ENCODE measurements around the gene HK1. TPM values are rescaled to one million over a fixed set of nuclear protein-coding genes. Genes with fewer than 3 reads are reported as not detected.

HK1 gene
- total RNA-seq, 1 experiment from 2014 or later = 41.4 TPM

DNA sequence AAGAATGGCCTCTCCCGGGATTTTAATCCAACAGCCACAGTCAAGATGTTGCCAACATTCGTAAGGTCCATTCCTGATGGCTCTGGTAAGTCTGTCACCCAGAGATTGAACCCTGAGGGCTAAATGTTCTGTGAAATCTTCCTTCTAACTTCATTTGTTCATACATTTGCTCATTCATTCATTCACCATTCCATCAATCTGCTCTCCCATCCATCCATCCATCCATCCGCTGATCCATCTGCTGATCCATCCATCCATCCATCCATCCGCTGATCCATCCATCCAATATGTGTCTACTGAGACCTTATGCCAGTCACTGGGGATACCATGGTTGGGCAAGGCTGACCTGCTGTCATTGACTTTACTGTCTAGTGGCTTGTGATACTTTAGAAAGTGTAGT, 65.6 kb downstream of the HK1 start:
- no peak for DNase-seq (ENCODE audit: extremely low read depth, low read depth)

DNA sequence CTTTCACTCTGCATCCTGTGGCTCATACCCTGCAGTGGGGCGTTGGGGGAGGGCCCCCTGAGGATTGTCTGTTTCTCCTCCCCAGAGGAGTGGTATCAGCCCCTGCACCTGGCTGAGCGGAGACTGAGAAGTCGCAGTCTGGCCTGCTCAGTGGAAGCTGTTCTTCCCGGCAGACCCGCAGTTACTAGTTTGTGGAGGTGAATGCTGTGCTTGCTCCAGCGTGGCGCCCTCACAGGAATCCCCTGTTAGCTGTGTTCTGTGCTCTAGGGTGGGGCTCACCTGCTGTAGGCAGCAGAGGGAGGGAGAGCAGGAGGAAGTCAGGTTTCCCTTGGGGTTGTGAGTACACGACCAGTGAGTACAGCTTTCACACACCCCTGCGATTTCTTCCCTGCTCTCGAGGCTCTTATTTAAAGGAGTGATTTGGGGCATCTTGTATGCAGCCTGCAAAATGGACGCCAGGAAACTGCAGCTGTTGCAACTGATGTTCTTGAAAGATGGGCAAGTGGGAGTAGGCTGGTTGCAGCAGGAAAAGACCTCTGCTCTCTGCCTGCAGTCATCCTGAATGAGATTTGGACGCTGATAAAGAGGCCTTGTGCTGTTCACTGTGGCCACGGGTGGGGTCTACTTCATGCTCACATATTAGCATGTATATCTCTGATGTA, 66.4 kb downstream of the HK1 start:
- DNase-seq (ENCODE audit: extremely low read depth, low read depth) = no peak

DNA sequence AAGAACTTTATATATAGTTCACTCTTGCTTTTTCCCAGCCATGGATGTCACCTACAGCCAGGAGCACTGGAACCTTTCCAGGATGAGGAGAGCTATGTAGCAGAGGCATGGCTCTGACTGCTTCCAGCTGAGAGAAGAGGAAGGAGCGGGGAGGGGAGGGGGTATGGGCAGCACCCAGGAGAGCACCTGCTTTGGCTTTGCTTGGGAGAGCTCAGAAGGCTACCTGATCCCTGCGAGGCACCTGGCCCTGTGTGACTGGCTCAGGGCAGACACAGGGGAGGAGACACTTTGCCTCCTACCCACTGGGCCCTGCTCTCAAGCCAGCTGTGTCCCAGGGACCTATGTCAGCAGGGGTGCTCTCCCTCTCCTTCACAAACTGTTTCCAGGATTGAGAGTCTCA, 67.1 kb downstream of the HK1 start:
- DNase-seq (ENCODE audit: extremely low read depth, low read depth) = no peak

DNA sequence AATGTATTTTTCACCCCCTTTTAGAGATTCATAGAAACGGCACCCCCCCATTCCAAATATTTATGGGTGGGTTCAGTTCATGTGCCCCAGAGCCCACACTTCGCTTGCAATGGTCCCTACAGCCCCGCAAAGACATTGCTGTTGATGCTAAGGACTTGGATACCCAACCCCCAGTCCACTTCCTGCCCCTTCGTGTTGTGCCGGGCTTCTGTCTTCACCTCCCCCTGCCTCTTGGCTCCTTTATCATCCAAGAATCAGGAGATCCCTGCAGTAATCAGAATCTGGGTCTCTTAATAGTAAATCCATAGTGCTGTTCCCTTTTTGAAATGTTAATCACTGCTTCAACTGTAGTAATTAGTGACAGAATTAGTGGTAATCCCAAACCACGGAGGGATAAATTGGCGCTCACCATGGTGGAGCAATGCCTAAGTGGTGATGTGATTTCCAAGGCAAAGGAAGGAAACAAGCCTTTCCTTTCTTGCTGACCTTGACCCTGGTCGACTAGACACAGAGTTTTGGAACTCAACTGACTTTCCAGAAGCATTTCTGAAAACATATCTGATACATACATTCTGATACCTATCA, 67.7 kb downstream of the HK1 start:
- no peak for DNase-seq (ENCODE audit: extremely low read depth, low read depth)

DNA sequence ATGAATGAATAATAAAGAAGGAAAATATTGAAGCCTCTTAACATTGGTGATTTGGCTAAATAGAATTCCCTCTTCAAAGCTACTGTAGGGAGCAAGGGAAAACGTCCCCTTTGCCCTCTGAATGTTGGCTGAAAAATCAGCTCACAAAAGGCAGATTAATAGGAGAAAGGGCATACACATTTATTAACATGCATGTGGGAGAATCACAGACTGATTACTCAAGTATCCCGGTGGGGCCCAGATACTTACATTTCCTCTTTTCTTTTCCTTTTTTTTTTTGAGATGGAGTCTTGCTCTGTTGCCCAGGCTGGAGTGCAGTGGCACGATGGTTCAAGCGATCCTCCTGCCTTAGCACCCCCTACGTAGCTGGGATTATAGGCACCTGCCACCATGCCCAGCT, 68.5 kb downstream of the HK1 start:
- no peak for DNase-seq (ENCODE audit: extremely low read depth, low read depth)

DNA sequence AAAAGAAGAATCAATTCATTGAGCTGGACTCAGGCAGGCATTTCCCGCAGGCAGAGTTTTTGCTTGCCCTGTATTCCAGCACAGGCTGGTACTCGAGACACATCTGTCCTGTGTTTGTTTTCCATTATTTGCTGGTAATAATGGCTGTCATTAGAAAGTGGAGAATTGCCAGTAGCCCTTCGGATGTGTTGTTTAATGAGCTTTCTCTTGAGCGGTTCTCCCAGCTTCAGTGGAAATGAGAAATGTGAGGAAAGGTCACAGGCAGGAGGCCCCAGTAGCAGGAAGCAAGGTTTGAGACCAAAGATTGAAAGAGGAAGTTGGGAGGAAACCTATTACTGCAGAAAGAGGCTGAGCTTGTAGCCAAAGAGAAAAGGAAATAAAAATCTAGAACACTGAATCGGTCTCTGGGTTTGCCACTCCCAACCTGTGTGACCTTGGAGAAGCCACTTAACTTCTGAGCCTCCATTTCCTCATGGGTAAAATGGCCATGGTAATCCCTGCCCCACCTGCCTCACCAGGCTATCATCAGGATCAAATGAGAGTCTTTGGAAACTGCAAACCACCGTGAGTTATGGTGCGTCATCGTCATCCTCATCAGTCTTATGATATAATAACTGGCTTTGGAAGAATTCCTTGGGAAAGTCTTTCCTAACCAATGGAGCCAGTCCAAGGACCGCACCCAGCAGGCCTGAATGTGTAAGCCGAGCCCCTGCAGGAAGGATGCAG, 70.7 kb downstream of the HK1 start:
- no peak for DNase-seq (ENCODE audit: extremely low read depth, low read depth)

DNA sequence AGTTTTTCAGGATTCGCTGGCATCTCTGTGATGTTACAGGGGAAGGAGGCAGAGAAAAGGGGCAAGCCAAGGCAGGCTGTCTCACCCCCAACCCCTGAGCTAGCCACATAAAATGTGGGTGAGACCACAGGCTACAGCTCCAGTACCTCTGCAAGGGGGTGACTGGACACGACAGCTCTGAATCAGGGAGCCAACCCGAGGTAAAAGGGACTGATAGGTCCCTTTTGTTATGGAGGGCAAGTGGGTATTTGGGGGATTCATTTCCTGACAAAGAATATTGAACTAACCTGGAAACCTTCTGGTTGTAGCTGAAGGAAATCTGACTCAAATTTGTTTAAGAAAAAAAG, 71.2 kb downstream of the HK1 start:
- no peak for DNase-seq (ENCODE audit: extremely low read depth, low read depth)

DNA sequence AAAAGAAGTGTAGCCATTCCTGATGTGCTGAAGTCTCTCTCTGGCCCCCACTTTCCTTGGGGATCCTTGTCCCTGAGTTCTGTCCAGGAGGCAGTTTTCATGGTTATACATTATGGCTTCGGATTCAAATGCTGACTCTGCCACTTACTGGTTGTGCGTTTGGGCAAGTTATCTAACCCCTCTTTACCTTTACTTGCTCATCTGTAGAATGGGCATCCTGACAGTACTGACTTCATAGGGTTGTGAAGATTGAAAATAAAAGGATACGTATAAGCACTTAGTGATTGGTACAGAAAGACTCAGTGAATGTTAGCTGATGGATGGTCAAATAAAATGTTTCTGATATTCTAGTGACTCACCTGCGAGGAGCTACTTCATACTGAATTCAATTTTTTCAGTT, 73.3 kb downstream of the HK1 start:
- DNase-seq (ENCODE audit: extremely low read depth, low read depth) = no peak

DNA sequence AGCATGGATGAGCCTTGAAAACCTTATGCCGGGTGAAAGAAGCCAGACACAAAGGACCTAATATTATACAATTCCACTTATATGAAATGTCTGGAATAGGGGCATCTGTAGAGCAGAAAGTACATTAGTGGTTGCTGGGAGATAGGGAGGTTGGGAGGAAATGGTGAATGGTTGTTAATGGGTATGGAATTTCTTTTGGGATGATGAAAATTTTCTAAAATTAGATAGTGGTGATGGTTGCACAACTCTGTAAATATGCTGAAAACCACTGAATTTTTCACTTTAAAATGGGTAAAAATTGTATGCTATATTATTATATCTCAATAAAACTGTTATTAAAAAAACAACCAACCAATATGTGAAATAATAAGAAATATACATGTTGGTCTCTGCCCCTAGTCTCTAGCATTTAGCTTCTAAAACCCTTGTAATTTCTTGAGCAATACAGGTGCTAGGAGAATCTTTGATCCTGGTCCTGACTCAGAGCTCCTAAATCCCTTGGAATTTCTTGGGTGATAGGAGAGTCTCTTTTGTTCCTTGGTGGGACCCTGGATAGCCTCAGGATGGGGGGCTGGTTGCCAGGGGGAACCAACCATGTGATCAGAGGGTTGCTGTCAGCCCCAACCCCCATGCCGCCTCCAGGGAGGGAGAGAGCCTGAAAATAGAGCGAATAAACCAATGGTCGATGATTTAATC, 74.4 kb downstream of the HK1 start:
- no peak for DNase-seq (ENCODE audit: extremely low read depth, low read depth)

DNA sequence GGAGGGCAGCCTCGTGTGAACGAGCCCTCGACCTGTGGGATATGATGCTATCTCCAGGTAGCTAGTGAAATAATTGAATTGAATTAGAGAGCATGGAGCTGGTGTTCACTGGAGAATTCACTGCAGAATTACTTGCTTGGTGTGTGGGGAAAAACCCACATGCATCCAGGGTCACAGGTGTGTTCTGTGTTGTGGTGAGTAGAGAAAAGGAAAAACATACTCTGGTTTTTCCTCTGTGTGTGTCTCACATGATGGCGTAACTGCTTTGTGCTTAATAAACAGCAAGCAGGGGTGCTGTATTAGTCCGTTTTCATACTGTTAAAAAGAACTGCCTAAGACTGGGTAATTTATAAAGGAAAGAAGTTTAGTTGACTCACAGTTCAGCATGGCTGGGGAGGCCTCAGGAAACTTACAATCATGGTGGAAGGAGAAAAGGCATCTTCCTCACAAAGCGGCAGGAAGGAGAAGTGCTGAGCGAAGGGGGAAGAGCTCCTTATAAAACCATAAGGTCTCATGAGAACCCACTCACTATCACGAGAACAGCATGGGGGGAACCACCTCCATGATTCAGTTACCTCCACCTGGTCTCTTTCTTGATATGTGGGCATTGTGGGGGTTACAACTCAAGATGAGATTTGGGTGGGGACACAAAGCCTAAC, 75.8 kb downstream of the HK1 start:
- DNase-seq (ENCODE audit: extremely low read depth, low read depth) = no peak

DNA sequence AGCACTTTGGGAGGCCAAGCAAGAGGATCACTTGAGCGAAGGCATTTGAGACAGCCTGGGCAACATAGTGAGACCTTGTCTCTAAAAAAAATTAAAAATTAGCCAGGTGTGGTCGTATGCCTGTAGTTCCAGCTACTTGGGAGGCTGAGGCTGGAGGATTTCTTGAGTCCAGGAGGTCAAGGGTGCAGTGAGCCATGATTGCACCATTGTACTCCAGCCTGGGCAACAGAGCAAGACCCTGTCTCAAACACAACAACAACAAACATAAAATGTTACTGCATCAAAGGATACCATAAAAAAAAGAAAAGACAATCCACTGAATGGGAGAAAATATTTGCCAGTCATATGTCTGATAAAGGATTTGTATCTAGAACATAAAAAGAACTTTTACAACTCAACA, 77.9 kb downstream of the HK1 start:
- no peak for DNase-seq (ENCODE audit: extremely low read depth, low read depth)

DNA sequence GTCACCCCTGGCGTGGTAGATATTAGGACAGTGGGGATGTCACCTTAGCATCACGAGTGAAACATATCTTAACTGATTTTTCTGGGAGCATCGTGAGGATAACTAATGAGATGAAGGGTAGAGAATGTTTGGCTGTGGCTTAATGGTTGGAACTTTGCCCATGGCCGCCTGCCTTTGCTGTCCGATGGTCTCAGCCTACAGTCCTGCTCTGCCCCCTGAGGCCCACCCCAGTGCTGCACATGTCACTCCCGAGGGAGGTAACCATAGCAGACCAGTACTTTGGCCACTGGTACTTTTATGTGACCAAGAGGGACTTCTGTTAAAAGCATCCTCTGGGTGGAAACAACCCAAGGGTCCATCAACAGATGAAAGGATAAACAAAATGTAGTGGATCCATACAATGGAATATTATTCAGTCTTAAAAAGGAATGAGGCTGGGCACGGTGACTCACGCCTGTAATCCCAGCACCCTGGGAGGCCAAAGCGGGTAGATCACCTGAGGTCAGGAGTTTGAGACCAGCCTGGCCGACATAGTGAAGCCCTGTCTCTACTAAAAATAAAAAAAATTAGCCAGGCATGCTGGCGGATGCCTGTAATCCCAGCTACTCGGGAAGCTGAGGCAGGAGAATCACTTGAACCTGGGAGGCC, 80.0 kb downstream of the HK1 start:
- no peak for DNase-seq (ENCODE audit: extremely low read depth, low read depth)

DNA sequence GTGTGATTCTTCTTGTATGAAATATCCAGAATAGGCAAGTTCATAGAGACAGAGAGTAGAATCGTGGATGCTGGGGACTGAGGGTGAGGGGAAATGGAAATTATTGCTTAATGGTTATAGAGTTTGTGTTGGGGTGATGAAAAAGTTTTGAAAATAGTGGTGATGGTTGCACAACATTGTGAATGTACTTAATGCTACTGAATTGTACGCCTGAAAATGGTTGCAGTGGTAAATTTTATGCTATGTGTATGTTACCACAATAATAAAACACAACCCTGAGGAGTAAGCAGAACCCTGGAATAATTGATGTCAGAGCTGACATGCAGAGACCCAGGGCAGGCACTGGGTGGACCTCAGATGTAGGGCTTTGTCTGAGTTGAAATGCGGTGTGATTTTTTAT, 80.9 kb downstream of the HK1 start:
- no peak for DNase-seq (ENCODE audit: extremely low read depth, low read depth)

DNA sequence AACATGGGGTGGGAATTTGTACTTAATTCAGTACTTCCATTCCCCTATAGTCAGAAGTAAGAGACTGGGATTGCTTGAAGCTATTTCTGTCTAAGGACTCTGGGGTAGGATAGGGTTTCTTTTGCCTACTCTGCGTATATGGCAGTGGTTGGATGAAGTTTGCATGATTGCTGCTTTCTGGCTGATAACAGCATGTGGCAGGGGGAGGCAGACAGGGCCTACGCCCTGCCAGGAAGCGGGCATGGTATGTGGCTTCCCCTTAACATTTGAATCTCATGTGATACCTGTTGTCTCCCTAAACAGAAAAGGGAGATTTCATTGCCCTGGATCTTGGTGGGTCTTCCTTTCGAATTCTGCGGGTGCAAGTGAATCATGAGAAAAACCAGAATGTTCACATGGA, 81.3 kb downstream of the HK1 start:
- DNase-seq (ENCODE audit: extremely low read depth, low read depth) = no peak

DNA sequence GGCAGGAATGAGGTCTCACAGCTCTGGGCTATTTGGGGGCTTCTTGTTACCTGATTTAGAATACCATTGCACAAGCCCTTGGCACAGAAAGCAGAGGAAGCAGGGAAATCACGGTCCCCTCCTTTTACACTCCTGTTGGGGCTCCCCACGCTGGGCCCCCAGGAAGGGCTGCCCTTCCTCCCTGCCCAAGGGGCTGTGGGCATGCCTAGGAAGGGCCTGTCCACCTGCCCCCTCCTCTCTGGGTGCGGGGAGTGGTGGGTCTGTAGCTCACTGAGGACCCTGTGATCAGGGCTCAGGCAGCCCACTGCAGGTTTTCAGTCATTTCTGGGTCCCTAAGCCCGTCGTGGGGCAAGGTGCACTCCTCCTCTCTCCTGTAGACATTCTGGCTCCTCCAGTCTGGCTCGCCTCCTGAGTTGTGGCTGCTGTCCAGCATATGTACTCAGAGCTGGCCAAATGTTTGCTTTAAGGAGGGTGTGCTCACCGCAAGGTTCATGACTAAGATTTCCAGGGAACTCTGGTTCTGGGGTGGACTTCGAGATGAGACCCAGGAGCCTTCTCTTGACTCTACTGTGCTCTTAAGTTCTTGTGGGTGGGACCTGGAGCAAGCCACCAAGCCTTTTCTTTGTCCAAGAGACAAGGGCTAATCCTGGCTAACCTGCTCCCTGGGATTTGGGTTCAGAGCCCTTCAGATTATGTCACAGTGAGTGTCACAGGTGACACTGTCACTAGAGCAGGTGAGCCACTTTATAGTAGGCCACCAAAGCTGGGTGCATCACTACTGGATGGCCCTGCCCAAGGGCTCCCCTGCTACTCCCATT, 82.4 kb downstream of the HK1 start:
- DNase-seq (ENCODE audit: extremely low read depth, low read depth) = peak; percentile 49

DNA sequence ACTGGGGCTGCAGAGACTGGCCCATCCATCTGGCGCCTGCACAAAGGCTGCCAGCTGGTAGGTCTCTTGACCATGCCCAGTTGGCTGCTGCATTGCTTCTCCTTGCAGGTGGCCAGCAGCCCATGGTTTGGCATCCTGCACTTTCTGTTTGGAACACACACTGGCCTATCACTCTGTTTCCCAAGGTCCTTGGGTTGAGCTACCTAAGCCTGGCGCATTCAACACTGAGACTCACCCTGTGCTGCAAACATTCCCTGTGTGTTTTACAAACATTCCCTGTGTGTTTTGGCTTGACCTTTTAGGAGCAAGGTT, 83.0 kb downstream of the HK1 start:
- DNase-seq (ENCODE audit: extremely low read depth, low read depth) = no peak

DNA sequence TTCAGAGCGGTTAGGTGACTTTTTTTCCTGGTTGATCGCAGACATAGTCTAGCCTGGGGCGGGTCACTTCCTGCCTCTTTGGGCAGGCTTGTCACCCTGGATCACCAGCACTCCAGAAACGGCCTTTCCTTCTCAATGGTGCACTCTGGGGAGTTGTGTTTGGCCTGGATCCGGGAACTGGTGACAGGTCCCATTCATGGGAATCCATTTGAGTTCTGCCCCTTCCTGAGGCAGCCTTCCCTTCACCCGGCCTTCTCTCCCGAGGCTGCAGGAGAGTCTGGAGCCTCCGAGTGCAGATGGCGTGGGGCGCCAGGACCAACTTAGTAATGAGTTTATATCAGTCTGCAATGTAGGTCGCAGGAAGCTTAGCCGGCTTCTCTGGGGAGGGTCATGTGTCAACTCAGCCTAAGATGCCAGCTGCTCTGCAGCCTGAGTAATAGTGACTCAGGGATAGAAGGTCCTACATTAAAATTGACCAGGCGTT, 84.2 kb downstream of the HK1 start:
- DNase-seq (ENCODE audit: extremely low read depth, low read depth) = peak; percentile 20

DNA sequence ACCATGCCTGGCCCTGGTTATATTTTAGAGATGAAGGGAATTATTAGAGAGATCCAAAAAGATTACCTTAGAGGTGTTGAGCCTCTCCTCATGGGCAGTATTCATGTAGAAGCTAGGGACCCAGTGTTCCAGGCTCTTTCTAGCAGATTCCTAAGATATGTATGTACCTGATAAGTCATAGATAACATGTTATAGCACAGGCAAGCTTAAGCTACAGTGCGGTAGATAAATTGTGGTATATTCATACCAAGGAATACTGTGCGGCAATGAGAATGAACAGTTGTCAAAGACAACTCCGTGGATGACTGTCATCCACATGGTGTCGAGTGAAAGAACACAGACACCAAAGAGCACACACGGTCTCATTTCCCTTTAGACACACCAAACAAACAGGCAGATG, 85.4 kb downstream of the HK1 start:
- DNase-seq (ENCODE audit: extremely low read depth, low read depth) = no peak

DNA sequence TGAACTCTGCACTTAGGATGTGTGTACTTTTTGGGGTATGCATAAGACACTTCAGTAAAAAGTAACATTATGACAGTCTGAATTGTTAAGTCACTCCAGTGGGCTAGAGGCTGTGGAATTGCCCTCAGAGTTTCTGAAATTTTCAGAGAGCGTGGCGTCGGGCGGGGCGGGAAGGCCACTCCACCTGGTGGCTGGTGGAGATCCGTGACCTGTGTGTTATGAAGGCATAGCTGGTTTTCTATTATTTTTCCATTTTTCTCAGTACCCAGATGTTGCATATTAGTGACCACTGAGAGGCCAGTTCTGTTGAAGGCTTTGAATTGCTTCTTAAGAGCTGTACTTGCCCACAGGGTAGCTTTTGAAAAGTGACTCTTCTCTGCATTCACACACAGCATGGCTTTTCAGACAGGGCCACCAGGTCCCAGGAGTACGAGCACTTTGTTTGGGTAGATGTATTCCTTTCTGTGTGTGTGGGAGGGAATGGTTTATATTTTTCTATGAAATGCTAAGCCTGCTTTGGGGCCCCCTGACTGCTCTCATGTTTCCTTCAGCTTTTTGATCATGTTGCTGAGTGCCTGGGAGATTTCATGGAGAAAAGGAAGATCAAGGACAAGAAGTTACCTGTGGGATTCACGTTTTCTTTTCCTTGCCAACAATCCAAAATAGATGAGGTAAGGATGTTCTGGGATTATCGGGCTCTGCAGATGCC, 86.1 kb downstream of the HK1 start:
- no peak for DNase-seq (ENCODE audit: extremely low read depth, low read depth)
